ENCODE data around the gene LEFTY2. TPM values are rescaled to one million over a fixed set of nuclear protein-coding genes. Genes with fewer than 3 reads are reported as not detected.

LEFTY2 gene
- polyA plus RNA-seq, 3 donors: not detected

DNA sequence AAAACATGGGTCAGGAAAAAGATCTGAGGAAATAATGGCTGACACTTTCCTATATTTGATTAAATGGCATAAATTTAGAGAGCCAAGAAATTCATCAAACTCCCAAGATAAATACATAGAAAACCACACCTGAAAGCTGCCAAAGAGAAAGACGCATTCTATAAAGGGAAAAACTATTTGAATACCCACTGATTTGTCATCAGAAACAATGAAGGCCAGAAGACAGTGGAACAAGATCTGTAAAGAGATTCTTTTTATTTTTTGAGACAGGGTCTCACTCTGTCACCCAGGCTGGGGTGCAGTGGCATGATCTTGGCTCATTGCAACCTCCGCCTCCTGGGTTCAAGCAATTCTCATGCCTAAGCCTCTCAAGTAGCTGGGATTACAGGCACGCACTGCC is 40.7 kb upstream of the LEFTY2 start:
- H3K36me3 ChIP-seq (replicated peaks in 1 of 2; ENCODE audit: control insufficient read depth in 1 of 2, insufficient read depth in 2 of 2, low read length in 2 of 2): peaks cover 62 to 76% of the 10 kb centered on the region in 2 donors
- DNase-seq: no peak
- 100% methylated on average over 2 of the region's 3 CpGs for WGBS (ENCODE audit: insufficient coverage)
- Mint-ChIP-seq H3K4me3 (no peak overlapping the region), H3K36me3 (peaks cover 65 to 96% of the 10 kb centered on the region in 2 donors), H3K27me3 (ENCODE audit: low read depth in 3 of 3) (peaks cover 0 to 2% (median 0%) of the 10 kb centered on the region in 3 donors), H3K9me3 (peaks cover 7 to 12% (median 11%) of the 10 kb centered on the region in 7 donors), H3K27ac (no peak overlapping the region), H3K4me1 (peaks cover 13% of the 10 kb centered on the region)
- H3K27me3 ChIP-seq (ENCODE audit: control insufficient read depth in 2 of 2, insufficient read depth in 2 of 2, low read length in 2 of 2): no peaks in the 10 kb centered on the region
- no peak overlapping the region for H2AFZ ChIP-seq (ENCODE audit: insufficient read depth, low read depth, low read length, poor library complexity, severe bottlenecking)
- peaks cover 11% of the 10 kb centered on the region for H4K20me1 ChIP-seq (ENCODE audit: insufficient read depth, low read length)
- intact Hi-C loops (cut with micrococcal nuclease): no loop called here
- peaks cover 0 to 5% of the 10 kb centered on the region in 2 donors for H3K4me1 ChIP-seq (ENCODE audit: control insufficient read depth in 1 of 2, insufficient read depth in 2 of 2, low read length in 2 of 2)
- no peak overlapping the region for H3K9ac ChIP-seq (ENCODE audit: insufficient read depth, low read length, poor library complexity, severe bottlenecking)
- no peak overlapping the region for H3K4me3 ChIP-seq (replicated peaks in 1 of 3; ENCODE audit: low read depth in 2 of 3, low read length in 3 of 3)
- no peak overlapping the region for H3K27ac ChIP-seq (ENCODE audit: low read depth in 1 of 2, low read length in 2 of 2)
- peaks cover 8 to 10% of the 10 kb centered on the region in 2 donors for H3K9me3 ChIP-seq (replicated peaks in 1 of 2; ENCODE audit: control insufficient read depth in 1 of 2, insufficient read depth in 1 of 2, low read length in 2 of 2)
- no peak overlapping the region for H3K4me2 ChIP-seq (replicated peaks; ENCODE audit: extremely low read depth, low read length, poor library complexity, severe bottlenecking)
- peaks cover 4% of the 10 kb centered on the region for H3K79me2 ChIP-seq (ENCODE audit: insufficient read depth, low read length)
- TF ChIP-seq, protein P1, sequence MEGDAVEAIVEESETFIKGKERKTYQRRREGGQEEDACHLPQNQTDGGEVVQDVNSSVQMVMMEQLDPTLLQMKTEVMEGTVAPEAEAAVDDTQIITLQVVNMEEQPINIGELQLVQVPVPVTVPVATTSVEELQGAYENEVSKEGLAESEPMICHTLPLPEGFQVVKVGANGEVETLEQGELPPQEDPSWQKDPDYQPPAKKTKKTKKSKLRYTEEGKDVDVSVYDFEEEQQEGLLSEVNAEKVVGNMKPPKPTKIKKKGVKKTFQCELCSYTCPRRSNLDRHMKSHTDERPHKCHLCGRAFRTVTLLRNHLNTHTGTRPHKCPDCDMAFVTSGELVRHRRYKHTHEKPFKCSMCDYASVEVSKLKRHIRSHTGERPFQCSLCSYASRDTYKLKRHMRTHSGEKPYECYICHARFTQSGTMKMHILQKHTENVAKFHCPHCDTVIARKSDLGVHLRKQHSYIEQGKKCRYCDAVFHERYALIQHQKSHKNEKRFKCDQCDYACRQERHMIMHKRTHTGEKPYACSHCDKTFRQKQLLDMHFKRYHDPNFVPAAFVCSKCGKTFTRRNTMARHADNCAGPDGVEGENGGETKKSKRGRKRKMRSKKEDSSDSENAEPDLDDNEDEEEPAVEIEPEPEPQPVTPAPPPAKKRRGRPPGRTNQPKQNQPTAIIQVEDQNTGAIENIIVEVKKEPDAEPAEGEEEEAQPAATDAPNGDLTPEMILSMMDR (IDR thresholded peaks at IDR 0.05): no peak

- Histone ChIP-seq H3K4me3 (replicated peaks in 1 of 3; ENCODE audit: low read depth in 2 of 3, low read length in 3 of 3) (no peak overlapping the region), H3K9ac (ENCODE audit: insufficient read depth, low read length, poor library complexity, severe bottlenecking) (no peak overlapping the region), H3K27me3 (ENCODE audit: control insufficient read depth in 2 of 2, insufficient read depth in 2 of 2, low read length in 2 of 2) (no peaks in the 10 kb centered on the region), H3K79me2 (ENCODE audit: insufficient read depth, low read length) (no peaks in the 10 kb centered on the region), H3K4me1 (ENCODE audit: control insufficient read depth in 1 of 2, insufficient read depth in 2 of 2, low read length in 2 of 2) (peaks cover 0 to 5% of the 10 kb centered on the region in 2 donors), H3K9me3 (replicated peaks in 1 of 2; ENCODE audit: control insufficient read depth in 1 of 2, insufficient read depth in 1 of 2, low read length in 2 of 2) (peaks cover 8 to 10% of the 10 kb centered on the region in 2 donors), H3K36me3 (replicated peaks in 1 of 2; ENCODE audit: control insufficient read depth in 1 of 2, insufficient read depth in 2 of 2, low read length in 2 of 2) (peaks cover 48 to 61% of the 10 kb centered on the region in 2 donors), H4K20me1 (ENCODE audit: insufficient read depth, low read length) (peaks cover 1% of the 10 kb centered on the region), H3K27ac (ENCODE audit: low read depth in 1 of 2, low read length in 2 of 2) (peak overlapping the region in 1 of 2 donors; percentile 6), H2AFZ (ENCODE audit: insufficient read depth, low read depth, low read length, poor library complexity, severe bottlenecking) (no peak overlapping the region), H3K4me2 (replicated peaks; ENCODE audit: extremely low read depth, low read length, poor library complexity, severe bottlenecking) (no peak overlapping the region)
- TF ChIP-seq, protein P1 (IDR thresholded peaks at IDR 0.05): no peak
- Mint-ChIP-seq H3K27me3 (ENCODE audit: low read depth in 3 of 3) (peaks cover 0 to 2% (median 0%) of the 10 kb centered on the region in 3 donors), H3K4me1 (peaks cover 16% of the 10 kb centered on the region), H3K36me3 (peaks cover 54 to 82% of the 10 kb centered on the region in 2 donors), H3K9me3 (peaks cover 7 to 12% (median 11%) of the 10 kb centered on the region in 7 donors), H3K27ac (peak overlapping the region in 2 of 7 donors; percentile 13 to 40), H3K4me3 (no peak overlapping the region)
- intact Hi-C loops (cut with micrococcal nuclease): no loop called here
- WGBS (ENCODE audit: insufficient coverage): 17% methylated on average over 1 of the region's 5 CpGs
- DNase-seq: no peak
Measured at GRCh38 chr1:225980005-225980836, 39.2 kb upstream of the LEFTY2 start.

All from CD14-positive monocyte (primary cell).